Islet precursor cell (in vitro differentiated cells): ENCODE data around the gene UQCRQ.

Experiments
- DNase-seq: peaks from one replicate; pipeline ENCODE4 v3.0.0-alpha.2; 2018

The UQCRQ gene

DNA sequence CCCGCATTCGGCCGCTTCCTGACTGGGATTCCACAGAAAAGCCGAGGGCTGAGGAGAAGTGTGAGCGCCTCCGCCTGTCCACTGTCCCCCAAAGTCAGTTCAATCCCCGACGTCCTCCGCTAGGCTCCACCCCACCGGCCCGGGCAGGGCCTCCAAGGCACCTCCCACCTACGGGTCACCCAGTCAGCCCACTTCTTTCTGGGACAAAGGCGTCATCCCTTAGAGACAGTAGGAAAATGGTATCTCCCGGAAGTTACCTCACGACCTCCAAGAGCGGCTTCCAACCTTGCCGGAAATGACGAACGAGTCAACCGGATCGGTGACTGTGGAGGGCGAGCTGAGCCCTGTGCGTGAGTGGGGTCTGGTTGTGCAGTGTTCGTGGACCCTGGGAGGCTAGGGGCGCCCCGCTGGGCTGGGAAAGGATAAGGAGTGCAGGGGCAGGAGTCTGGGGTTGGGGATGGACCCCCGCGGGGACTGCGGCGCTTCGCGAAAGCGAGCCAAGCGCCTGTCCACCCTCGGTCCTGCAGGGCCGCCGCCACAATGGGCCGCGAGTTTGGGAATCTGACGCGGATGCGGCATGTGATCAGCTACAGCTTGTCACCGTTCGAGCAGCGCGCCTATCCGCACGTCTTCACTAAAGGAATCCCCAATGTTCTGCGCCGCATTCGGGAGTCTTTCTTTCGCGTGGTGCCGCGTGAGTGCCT lies at the start of gene UQCRQ, which contains the start of gene GDF9:
Gene UQCRQ, plus strand, starts transcription at position 301 of the 704 bp plus-strand sequence. Its CDS starts 240 bp downstream, at position 541.
Gene GDF9, minus strand, starts transcription at position 128 of the 704 bp plus-strand sequence. CDS start 1,936 bp downstream, outside the sequence.
- peak; percentile 99 for DNase-seq

GRCh38 chr5:132817011-132817410 lies 49.4 kb upstream of the UQCRQ start:
- no peak for DNase-seq

- no peak for DNase-seq
These were observed 47.0 kb upstream of the UQCRQ start for GRCh38 chr5:132819468-132819867.

DNA sequence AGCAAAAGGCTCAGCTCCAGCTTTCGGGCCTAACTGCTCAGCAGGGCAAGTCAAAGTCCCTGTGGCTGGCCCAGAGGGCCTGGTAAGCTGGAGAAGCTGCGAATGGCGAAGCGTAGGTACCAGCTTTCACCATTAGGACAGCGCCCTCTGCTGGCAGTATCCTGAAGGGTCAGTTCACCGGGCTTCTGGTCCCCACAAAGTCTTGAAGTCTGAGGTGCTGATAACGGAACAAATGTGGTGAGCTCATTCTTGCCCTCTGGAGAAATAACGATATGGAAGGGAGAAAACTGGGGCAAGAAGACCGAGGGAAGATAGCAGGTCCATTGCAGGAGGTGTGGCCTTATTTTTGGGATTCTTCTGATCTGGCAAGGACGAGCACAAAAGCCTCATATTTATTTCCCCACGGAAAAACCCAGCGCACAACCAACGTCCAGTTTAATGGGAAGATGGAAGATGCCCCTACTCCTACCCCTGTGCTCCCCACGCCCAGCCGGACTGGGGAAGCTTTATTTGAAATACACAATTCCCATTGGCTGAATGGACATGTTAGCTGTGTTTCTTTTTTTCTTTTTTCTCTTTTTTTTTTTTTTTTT lies 46.2 kb upstream of the UQCRQ start:
- peak; percentile 95 for DNase-seq

DNA sequence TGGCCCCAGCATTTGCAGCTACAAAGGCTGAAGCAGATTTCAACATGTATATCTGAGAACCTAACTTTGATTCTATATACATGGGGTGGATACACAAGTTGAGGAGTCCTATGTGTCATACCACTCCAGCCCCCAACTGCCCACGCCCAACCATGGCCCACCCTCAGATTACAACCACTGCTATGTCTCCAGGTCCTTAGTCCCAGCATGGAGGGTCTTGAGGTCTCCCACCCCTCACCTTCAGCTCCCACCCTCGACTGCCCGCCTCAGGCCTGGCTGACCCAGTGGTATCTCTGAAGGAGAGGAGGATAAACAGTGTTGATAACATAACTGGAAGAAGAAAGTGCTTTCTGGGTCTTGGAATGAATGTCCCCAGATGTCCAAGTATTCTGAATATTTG lies 45.1 kb upstream of the UQCRQ start:
- DNase-seq, result no peak

GRCh38 chr5:132821791-132822190 lies 44.7 kb upstream of the UQCRQ start:
- no peak for DNase-seq

GRCh38 chr5:132822650-132823480 lies 43.6 kb upstream of the UQCRQ start:
- DNase-seq, result peak; percentile 90

GRCh38 chr5:132823481-132824050 lies 42.9 kb upstream of the UQCRQ start:
- DNase-seq, result no peak

DNA sequence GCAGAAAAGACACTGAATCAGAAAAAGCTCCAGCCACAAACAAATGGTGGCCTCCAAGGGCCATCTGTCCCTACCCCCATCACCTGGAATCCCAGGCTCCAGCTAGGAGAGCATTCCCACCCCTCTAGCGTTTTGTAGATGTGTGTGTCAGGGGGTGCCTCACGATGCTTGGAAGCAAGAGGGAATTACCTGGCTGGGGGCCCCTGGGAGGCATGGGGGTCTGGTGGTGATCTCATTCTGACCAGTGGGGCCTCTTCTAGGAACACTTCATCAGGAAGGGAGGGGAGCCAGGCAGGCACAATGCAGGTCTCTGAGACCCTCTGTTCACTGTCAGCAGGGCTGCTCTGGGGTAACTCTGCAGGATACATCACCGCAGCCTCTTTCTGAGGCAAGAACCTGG lies 42.0 kb upstream of the UQCRQ start:
- no peak for DNase-seq

DNA sequence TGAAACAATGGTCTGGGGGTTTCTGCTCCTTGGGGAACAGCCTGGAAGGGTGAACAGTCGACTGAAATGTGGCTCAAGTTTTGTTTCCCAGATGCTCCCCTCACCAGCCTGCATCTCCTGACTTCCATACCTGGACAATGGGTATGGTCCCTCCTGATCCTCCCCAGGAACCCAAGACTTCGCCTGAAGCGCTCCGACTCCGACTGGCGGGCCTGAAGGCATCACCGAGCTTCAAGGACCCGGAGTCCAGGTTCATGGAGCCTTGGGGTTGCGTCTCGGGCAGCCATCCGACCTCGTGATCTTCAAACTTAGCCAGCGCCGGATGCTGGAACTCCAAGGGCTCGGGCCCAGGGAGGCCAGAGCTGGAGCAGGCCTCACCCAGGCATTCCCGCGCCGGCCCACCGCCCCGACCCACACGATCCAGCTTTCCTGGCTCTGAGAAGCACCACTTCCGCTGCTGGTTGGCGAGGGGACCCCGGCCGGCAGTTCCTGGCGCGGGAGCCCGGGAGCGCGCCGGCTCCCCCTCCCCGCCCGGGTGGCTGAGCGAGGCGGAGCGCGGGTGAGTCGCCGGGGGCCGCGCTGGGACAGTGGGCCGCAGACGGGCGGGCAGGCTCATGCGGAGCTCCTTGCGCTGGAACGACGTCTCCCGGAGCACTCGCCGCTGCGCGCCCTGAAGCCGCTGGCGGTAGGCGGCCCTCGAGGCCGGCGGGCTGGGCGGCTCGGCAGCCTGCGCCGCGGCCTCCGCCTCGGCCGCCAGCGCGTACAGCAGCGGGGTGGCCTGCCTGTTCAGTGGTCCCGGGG lies 41.2 kb upstream of the UQCRQ start:
- DNase-seq, result peak; percentile 68

DNA sequence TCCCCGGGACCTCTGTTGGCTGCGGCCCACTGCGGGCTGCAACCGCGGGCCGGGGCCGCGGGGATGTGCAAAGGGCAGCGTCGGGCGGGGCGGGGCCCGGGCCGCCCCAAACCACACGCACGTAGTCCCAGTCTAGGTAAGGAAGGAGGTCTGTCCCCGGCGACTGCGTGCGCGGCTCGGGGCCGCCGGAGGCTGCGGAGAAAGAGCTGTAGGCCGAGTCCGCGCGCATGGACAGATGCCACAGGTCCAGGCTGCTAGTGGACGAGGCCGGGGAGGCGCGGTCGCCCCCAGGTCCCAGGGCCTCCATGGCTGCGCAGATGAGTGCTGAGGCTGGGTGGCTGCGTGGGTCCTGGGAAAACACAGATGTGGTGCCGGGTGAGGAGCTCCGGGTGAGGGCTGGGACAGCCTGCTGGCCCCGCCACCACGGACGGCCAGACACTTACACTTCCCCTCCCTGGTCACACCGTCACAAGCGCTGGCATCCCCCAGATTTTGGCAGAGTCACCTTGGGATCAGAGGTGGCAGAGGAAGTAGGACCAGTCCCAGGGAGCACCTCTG lies 40.5 kb upstream of the UQCRQ start:
- DNase-seq, result no peak

DNA sequence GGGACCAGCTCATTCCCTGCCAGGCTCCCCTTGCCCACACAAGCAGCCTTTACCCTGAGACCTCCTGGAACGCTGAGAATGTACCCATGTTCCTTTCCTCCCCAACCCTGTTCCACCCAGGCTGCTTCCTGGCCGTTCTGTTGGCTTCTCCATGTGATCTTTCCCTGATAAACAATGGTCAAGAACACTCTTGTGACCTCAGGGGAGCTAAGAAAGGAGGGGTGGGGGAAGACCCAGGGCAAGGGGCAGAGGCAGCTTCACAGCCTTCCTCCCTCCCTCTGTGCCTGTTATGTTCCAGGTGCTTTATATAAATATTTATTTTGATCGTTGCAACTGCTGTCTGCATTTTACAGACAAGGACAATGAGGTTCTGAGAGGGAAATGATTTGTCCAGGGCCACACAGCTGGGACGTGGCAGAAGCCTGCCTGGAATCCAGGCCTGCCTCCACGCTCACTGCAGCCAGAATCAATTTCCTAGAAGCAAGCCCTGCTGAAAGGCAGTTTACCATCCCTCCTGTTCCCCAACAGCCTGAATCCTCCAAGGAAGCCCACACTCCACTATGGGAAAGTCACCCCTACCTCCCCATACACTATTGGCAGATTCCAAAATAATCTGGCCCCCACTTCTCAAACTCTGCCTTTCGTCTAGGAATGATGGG lies 39.9 kb upstream of the UQCRQ start:
- no peak for DNase-seq

DNA sequence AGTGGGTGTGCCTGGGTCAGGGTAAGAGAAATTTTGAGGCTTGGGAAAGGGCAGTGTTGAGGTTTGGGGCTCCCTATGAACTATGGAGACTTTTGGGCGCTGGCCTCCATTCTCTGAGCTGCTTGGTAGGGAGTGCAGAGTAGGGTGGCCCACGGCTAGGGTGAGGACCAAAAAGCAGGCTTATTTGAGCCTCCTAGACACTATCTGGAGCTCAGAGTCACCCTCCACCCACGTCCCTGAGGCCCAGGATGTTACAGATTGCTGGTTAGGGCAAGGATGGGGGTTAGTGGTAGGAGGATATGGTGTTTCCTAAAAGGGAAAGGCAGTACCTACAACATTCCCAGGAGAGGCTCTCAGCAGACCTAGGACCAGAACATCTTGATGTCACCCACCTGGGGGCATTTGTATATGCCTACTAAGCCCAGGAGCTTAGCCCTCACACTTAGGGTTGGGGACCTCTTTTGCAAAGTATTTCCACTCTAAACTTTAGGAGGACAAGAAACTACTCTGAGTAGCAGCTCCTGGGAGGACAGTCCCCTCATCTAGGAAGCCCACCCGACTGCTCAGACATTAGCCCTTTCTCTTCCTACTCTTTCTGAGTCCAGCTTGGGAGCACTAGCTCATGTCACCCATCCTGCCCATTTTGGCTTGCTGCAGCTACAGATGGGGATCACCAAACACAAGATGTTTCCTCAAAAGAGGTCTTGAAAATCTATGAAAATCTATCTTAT lies 38.3 kb upstream of the UQCRQ start:
- DNase-seq, result no peak

DNA sequence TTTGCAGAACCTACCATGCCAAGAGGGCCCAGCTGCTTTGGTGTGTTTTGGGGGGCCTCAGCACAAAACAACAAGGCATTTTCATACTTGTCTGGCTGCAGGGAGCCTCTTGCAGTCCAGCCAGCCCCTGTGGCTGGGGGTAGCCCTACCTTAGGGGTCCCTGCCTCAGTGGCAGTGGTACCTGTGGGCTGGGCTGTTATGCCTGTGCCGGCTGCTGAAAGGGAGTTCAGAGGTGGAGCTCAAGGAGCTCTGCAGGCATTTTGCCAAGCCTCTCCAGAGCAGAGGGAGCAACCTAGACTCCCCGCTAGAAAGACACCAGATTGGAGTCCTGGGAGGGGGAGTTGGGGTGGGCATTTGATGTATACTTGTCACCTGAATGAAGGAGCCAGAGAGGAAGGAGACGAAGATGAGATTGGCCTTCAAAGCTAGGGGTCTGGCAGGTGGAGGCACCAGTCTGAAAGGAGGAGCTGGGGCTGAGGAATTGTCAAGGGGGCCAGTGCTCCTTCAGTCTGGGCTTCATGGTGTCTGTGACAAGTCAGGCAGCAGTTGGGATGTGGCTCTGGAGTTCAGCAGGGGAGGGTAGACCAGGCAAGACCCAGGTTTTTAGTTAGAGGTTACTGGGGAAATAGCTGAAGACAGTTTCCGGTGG lies 37.5 kb upstream of the UQCRQ start:
- no peak for DNase-seq

- peak; percentile 85 for DNase-seq
These were observed 36.6 kb upstream of the UQCRQ start for GRCh38 chr5:132829742-132830435.

GRCh38 chr5:132830436-132831094 lies 35.9 kb upstream of the UQCRQ start, which contains the start of gene SHROOM1:
Gene SHROOM1 (minus strand): TSS chr5:132830647. CDS start chr5:132826140, 4,507 bp downstream.
- DNase-seq, result peak; percentile 86

- DNase-seq, result no peak
These were observed 35.2 kb upstream of the UQCRQ start for GRCh38 chr5:132831095-132831860.

DNA sequence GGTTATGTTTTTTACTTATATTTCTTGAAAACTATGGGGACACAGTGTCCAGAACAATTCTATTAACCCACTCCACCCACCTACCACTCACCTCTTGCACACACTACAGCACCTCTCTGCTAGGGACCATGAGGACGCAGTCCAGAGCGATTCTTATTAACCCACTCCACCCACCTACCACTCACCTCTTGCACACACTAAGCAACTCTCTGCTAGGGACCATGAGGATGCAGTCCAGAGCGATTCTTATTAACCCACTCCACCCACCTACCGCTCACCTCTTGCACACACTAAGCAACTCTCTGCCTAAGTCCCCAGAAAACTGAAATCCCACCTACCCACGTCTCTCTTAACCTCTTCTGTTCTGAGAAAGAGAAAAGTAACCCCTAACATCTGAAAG lies 33.8 kb upstream of the UQCRQ start:
- DNase-seq, result no peak
